A673 (cell line): ENCODE measurements around the gene TEX50. TPM values are rescaled to one million over a fixed set of nuclear protein-coding genes. Genes with fewer than 3 reads are reported as not detected.
"Not testable (repeated sequence)": the region's sequence is repeated elsewhere in the genome, so short reads cannot be mapped to it uniquely, and the experiment has no call there.

Source experiments
- BruUV-seq: library from RNA; stranded (reverse); fragments of 400-500 nt; replicated peaks from 2 replicates; lab custom pipeline; 2021; lab: Mats Ljungman, UMichigan
- CTCF ChIA-PET: fragments of 300-600 bp; sonication (Branson Sonifier 250); formaldehyde crosslinking; loops from one replicate; lab custom pipeline; 2022; ENCODE audit warnings: antibody characterized with exemption; lab: Charles Lee
- POLR2A ChIA-PET: fragments of 300-600 bp; sonication (Branson Sonifier 250); formaldehyde crosslinking; loops from one replicate; lab custom pipeline; 2022; ENCODE audit warnings: antibody characterized with exemption; ENCODE audit not compliant: low non-redundant PET; lab: Charles Lee
- DNase-seq: peaks from one replicate; pipeline ENCODE4 v3.0.0-alpha.2; 2015; ENCODE audit warnings: low spot score
- H3K27ac ChIP-seq: fragments of 200-600 bp; sonication (generic); 2 replicates; pipeline ENCODE4 v1.5.1; 2016; ENCODE audit warnings: mixed run types, low read depth, mild to moderate bottlenecking, mixed read lengths, antibody characterized with exemption, low read length; ENCODE audit not compliant: poor library complexity, severe bottlenecking
- H3K27me3 ChIP-seq: fragments of 200-600 bp; sonication (generic); replicated peaks from 2 replicates; pipeline ENCODE4 v1.6.1; 2017; ENCODE audit warnings: mixed run types, low read depth, mild to moderate bottlenecking, mixed read lengths, antibody characterized with exemption, low read length; ENCODE audit not compliant: insufficient read depth, poor library complexity
- H3K36me3 ChIP-seq: fragments of 200-600 bp; sonication (generic); 2 replicates; pipeline ENCODE4 v1.6.1; 2016; ENCODE audit warnings: mixed run types, mild to moderate bottlenecking, mixed read lengths, antibody characterized with exemption, low read length; ENCODE audit not compliant: insufficient read depth, poor library complexity, severe bottlenecking
- H3K4me1 ChIP-seq: fragments of 200-600 bp; sonication (generic); 2 replicates; pipeline ENCODE4 v1.6.1; 2017; ENCODE audit warnings: mixed run types, mild to moderate bottlenecking, mixed read lengths, antibody characterized with exemption, low read length; ENCODE audit not compliant: insufficient read depth, poor library complexity, severe bottlenecking
- H3K4me3 ChIP-seq: fragments of 200-600 bp; sonication (generic); 2 replicates; pipeline ENCODE4 v1.5.1; 2016; ENCODE audit warnings: low read depth, mixed run types, mild to moderate bottlenecking, mixed read lengths, low read length; ENCODE audit not compliant: poor library complexity, severe bottlenecking
- H3K9me3 ChIP-seq: fragments of 200-600 bp; sonication (generic); 2 replicates; pipeline ENCODE4 v1.6.1; 2016; ENCODE audit warnings: mixed run types, low read depth, mild to moderate bottlenecking, mixed read lengths, antibody characterized with exemption, low read length; ENCODE audit not compliant: poor library complexity, severe bottlenecking
- CTCF ChIP-seq: fragments of 300-800, 200-600 bp; sonication (generic); conservative IDR thresholded peaks from 2 replicates; pipeline ENCODE4 v1.5.1; 2017; ENCODE audit warnings: low read depth, mild to moderate bottlenecking, antibody characterized with exemption, low read length, moderate library complexity, mixed read lengths
- EZH2 ChIP-seq: fragments of 200-600 bp; sonication (generic); IDR thresholded peaks from 2 replicates; pipeline ENCODE4 v1.6.1; 2017; ENCODE audit warnings: borderline replicate concordance, low read depth, mild to moderate bottlenecking, mixed read lengths, antibody characterized with exemption, low read length; ENCODE audit not compliant: poor library complexity, severe bottlenecking
- intact Hi-C: fragments of 100-400 bp; cut with micrococcal nuclease; formaldehyde crosslinking; loops from one replicate; pipeline ENCODE4 v1.10.0; 2022; ENCODE audit not compliant: unreplicated experiment
- total RNA-seq: library from RNA; stranded (reverse); gene quantifications from 2 replicates; pipeline ENCODE4 v1.2.3, GENCODE V29; 2021

The TEX50 gene
- total RNA-seq, 1 experiment from 2014 or later, result not detected

DNA sequence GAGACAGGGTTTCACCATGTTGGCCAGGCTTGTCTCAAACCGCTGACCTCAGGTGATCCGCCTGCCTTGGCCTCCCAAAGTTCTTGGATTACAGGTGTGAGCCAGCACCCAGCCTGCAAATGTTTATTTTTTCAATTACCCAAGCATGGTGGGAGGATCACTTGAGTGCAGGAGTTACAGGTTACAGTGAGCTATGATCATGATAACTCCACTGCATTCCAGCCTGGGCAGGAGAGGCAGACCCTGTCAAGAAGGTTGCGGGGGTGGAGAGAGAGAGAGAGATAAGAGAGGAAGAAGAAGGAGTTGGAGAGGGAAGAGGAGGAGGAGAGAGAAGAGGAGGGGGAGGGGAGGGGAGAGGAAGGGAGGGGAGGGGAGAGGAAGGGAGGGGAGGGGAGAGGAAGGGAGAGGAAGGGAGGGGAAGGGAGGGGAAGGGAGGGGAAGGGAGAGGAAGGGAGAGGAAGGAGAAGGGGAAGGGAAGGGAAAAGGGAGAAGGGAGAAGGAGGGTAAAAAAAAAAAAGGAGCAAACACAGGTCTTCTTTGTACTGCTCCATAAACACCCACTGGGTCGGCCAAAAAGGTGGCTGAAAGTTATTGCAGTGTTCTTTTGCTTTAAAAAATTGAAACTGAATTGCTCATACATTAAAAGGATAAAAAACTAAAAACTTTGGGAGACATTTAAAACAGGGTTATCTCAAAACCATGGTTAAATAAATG lies 26.5 kb upstream of the TEX50 start:
- ChIA-PET POLR2A (no interaction called here), CTCF (interaction anchor here (0.6 kb wide), 1 partner anchor 74 kb away, joined by 3 read pairs; no protein-coding TSS in a partner anchor)
- no peaks in the 10 kb centered on the region for H3K4me1 ChIP-seq
- no peak for TF ChIP-seq EZH2
- TF ChIP-seq CTCF, result no peak
- BruUV-seq, result no TSS peak
- no peaks in the 10 kb centered on the region for H3K9me3 ChIP-seq
- H3K36me3 ChIP-seq, result no peaks in the 10 kb centered on the region
- no peak for DNase-seq
- no peaks in the 10 kb centered on the region for H3K27me3 ChIP-seq
- no peak overlapping the region for H3K4me3 ChIP-seq
- intact Hi-C loops, result loop anchor here (10.0 kb wide), 1 partner anchor 154 kb away; no protein-coding TSS in a partner anchor
- H3K27ac ChIP-seq, result no peak overlapping the region

- H3K27ac ChIP-seq, H3K36me3 ChIP-seq, intact Hi-C loops, H3K4me3 ChIP-seq, H3K4me1 ChIP-seq, POLR2A ChIA-PET, H3K9me3 ChIP-seq, CTCF ChIA-PET, DNase-seq, H3K27me3 ChIP-seq, BruUV-seq: not testable (repeated sequence)
Measured at GRCh38 chr1:173613086-173613485, 22.1 kb upstream of the TEX50 start.

DNA sequence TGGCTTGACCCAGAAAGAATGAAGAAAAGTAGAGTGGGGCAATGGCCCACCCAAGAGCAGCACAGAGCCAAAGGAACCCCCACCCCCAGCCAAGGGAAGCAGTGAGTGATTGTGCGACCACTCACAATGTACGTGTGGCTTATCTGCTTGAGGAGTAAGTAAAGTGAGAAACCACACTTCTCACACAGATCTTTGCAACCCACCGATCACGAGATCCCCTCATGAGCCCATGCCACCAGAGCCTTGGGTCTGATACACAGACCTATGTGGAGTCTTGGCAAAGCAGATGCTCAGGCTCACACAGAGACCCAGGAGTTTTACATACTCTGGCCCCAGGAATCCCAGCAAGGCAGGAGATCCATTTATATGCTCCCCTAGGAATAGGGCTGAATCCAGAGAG lies 18.3 kb upstream of the TEX50 start:
- intact Hi-C loops, result no loop called here
- Histone ChIP-seq H3K9me3 (no peaks in the 10 kb centered on the region), H3K27me3 (no peaks in the 10 kb centered on the region), H3K4me1 (no peaks in the 10 kb centered on the region), H3K36me3 (no peaks in the 10 kb centered on the region), H3K27ac (no peak overlapping the region), H3K4me3 (no peak overlapping the region)
- TF ChIP-seq CTCF (no peak), EZH2 (no peak)
- BruUV-seq, result no TSS peak
- ChIA-PET CTCF (no interaction called here), POLR2A (no interaction called here)
- no peak for DNase-seq

DNA sequence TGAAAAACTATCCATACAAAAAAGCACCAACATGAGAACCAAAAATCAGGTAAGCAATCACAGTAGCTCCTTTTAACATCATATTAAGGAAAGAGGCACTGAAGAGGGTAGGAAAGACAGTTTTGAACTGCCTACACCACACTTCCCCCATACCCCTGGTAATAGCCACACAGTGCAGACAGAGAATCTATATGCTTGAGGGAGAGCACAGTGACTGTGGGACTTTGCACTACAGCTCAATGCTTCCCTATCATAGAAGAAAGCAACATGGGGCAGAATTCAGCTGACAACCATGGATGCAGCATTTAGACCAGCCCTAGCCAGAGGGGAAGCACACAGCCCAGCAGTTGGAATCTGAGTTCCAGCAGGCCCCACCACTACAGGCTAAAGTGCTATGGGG lies 7.9 kb upstream of the TEX50 start:
- TF ChIP-seq CTCF, result no peak
- TF ChIP-seq EZH2, result no peak
- no peaks in the 10 kb centered on the region for H3K4me1 ChIP-seq
- no peaks in the 10 kb centered on the region for H3K9me3 ChIP-seq
- H3K27ac ChIP-seq, result no peak overlapping the region
- POLR2A ChIA-PET, result no interaction called here
- intact Hi-C loops, result no loop called here
- DNase-seq, result no peak
- BruUV-seq, result no TSS peak
- H3K36me3 ChIP-seq, result no peaks in the 10 kb centered on the region
- no peak overlapping the region for H3K4me3 ChIP-seq
- H3K27me3 ChIP-seq, result no peaks in the 10 kb centered on the region
- CTCF ChIA-PET, result no interaction called here
